OCI-LY1 (cell line): ENCODE data around the gene FKBP14.

Experiments used
- CTCF ChIP-seq: fragments of 200-600 bp; sonication (generic), shearing (Covaris generic); IDR thresholded peaks from 2 replicates; pipeline ENCODE4 v1.5.1; 2017; ENCODE audit warnings: mild to moderate bottlenecking, antibody characterized with exemption, low read length, moderate library complexity, mixed read lengths
- EZH2 ChIP-seq: fragments of 200-600 bp; sonication (generic), shearing (Covaris generic); IDR thresholded peaks from 2 replicates; pipeline ENCODE4 v1.8.0; 2017; ENCODE audit warnings: borderline replicate concordance, mixed run types, mild to moderate bottlenecking, antibody characterized with exemption, low read length, moderate library complexity, mixed read lengths

DNA sequence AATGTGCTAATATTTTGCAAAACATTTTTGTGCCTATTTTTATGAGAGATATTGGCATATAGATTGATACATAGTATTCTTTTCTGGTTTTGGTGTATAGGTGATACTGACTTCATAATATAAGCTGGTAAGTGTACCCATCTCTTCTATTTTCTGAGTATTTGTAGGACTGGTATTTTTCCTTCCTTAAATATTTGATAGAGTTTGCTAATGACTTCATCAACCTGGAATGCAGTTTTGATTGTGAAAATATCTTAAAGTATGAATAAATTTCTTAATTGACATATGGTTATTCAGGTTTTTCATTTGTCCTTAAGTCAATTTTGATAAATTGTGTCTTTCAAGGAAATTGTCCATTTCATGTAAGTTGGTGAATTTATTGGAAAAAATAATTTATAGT, 30.9 kb downstream of the FKBP14 start:
- TF ChIP-seq CTCF, result no peak
- TF ChIP-seq EZH2, result no peak
